Stomach (tissue), 9 donors: ENCODE data around the gene ZNF692. TPM values are rescaled to one million over a fixed set of nuclear protein-coding genes. Genes with fewer than 3 reads are reported as not detected.
A peak's percentile ranks its signal among the peaks of the same experiment; 100 is the strongest.

ENCODE experiments used
- DNase-seq, 2 donors: peaks; one replicate each; pipeline versions ENCODE4 v3.0.0 to v3.0.0-alpha.2; 2013 to 2019
- H3K27ac ChIP-seq, 5 donors: fragments of 200-600 bp in 4 of 5; sonication (generic) in 4 of 5; one replicate each; pipeline ENCODE4 v1.5.1; 2013 to 2019; ENCODE audit warnings: mild to moderate bottlenecking in 1 of 5, moderate library complexity in 1 of 5
- H3K27me3 ChIP-seq, 3 donors: fragments of 200-600 bp; sonication (generic); one replicate each; pipeline ENCODE4 v1.5.1; 2017 to 2019; ENCODE audit warnings: mixed run types in 1 of 3
- H3K36me3 ChIP-seq, 4 donors: fragments of 200-600 bp; sonication (generic); 1 replicate in 3 of 4; 2 replicates in 1 of 4; pipeline ENCODE4 v1.5.1; 2016 to 2019
- H3K4me1 ChIP-seq, 4 donors: fragments of 200-600 bp; sonication (generic); one replicate each; pipeline ENCODE4 v1.5.1; 2016 to 2019
- H3K4me3 ChIP-seq, 4 donors: fragments of 200-600 bp; sonication (generic) in 3 of 4; one replicate each; pipeline ENCODE4 v1.5.1; 2016 to 2019; ENCODE audit warnings: mild to moderate bottlenecking in 1 of 4
- H3K9me3 ChIP-seq, 4 donors: fragments of 200-600 bp; sonication (generic); one replicate each; pipeline ENCODE4 v1.5.1; 2016 to 2019
- CTCF ChIP-seq, 7 experiments: fragments of 450-650 bp in 4 of 7; fragments of 200-600 bp in 3 of 7; sonication (generic) in 3 of 7; IDR thresholded peaks; one replicate each; pipeline ENCODE4 v1.5.1; 2016 to 2019; ENCODE audit warnings: antibody characterized with exemption in 7 of 7, control low read depth in 2 of 7, mild to moderate bottlenecking in 1 of 7
- EP300 ChIP-seq: sonication (generic); formaldehyde crosslinking; IDR thresholded peaks from one replicate; pipeline ENCODE4 v1.6.1; 2017; ENCODE audit warnings: antibody characterized with exemption
- POLR2A ChIP-seq, 4 donors: fragments of 450-650 bp; IDR thresholded peaks; one replicate each; pipeline ENCODE4 v1.6.1; 2016; ENCODE audit warnings: antibody characterized with exemption in 4 of 4, control low read depth in 2 of 4, mild to moderate bottlenecking in 1 of 4, moderate library complexity in 1 of 4
- POLR2AphosphoS5 ChIP-seq, 3 donors: sonication (generic); formaldehyde crosslinking; IDR thresholded peaks; one replicate each; pipeline ENCODE4 v1.6.1; 2016; ENCODE audit warnings: antibody characterized with exemption in 3 of 3
- WGBS, 5 donors: extraction: QIAGEN DNeasy Blood & Tissue Kit in 3 of 5; methylation state at CpG; one replicate each; pipeline versions ENCODE4 v1.1.5 to v1.1.7; 2013 to 2018; 5-methylcytosine and 5-hydroxymethylcytosine counted together
- intact Hi-C: fragments of 100-400 bp; cut with DNase I; formaldehyde crosslinking; loops from one replicate; pipeline ENCODE4 v1.15.1; 2023; ENCODE audit warnings: low total_unique reads
- polyA plus RNA-seq, 3 donors: library from polyadenylated mRNA; stranded (reverse); fragments of 200-250 nt; gene quantifications; one replicate each; pipeline ENCODE4 v1.2.3, GENCODE V29; 2013
- total RNA-seq, 5 donors: library from RNA; depleted of rRNA; stranded (reverse); fragments of >200 nt; gene quantifications; one replicate each; pipeline versions ENCODE4 v1.1.0 to v1.2.3, GENCODE V29; 2014 to 2016
- donor health status: healthy with polysubstance abuse.
- donor health status: Bipolar disorder and iron deficiency.
- donor health status: healthy.

ZNF692 gene
- total and polyA plus RNA-seq, 8 donors, result 8.4 to 120 (median 76.4) TPM

DNA sequence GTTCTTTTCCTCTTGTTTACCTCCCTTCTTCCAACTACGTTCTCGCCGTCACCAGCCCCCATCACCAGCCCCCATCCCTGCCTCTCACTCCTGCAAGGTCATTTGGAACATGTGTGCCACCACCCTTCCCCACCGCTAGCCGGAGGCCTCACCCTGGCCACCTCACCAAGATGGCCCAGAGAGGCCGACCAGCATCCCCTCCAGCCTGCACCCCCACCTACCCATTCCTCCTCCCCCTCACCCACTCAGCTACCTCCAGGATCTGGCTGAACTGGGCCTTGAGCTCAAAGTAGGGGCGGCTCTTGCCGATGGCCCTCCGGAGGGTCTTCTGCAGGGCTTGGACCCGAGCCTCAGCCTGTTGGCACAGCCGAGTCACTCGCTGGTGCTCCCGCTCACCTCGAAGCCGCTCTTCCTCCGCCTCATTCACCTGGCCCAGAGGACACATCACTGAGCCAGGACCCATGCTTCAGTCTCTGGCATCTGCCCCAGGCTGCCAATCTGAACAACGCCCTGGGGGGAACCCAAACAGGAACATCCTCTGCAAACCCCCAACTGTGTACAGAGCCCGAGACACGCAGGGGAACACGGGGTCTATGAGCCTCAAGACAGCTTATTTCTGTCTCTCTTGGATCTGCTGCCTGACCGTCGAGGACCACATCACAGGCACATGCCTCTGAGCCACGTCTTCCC is 46.0 kb downstream of the ZNF692 start:
- Histone ChIP-seq H3K27ac (no peak overlapping the region), H3K36me3 (peaks cover 37 to 71% (median 66%) of the 10 kb centered on the region in 4 donors), H3K4me1 (peaks cover 8 to 28% (median 17%) of the 10 kb centered on the region in 4 donors), H3K4me3 (no peak overlapping the region), H3K9me3 (no peaks in the 10 kb centered on the region), H3K27me3 (no peaks in the 10 kb centered on the region)
- no peak for DNase-seq
- WGBS, 5 donors, result 95 to 96% (median 96%) methylated on average over 22 to 23 of the region's 23 CpGs
- intact Hi-C loops, result no loop called here
- no peak for TF ChIP-seq EP300
- no peak for TF ChIP-seq POLR2AphosphoS5 (IDR thresholded peaks at IDR 0.05)
- TF ChIP-seq CTCF (IDR thresholded peaks at IDR 0.05), result no peak
- TF ChIP-seq POLR2A (IDR thresholded peaks at IDR 0.05), result no peak

GRCh38 chr1:248811514-248812490 is 47.1 kb downstream of the ZNF692 start:
- H3K4me1 ChIP-seq, result peaks cover 8 to 24% (median 21%) of the 10 kb centered on the region in 4 donors
- H3K27ac ChIP-seq, result no peak overlapping the region
- no peak overlapping the region for H3K4me3 ChIP-seq
- intact Hi-C loops, result no loop called here
- DNase-seq, result peak in 1 of 2 donors; percentile 38
- WGBS, 5 donors, result 75 to 87% (median 82%) methylated on average over 17 to 57 of the region's 57 CpGs
- no peaks in the 10 kb centered on the region for H3K9me3 ChIP-seq
- peaks cover 37 to 60% (median 59%) of the 10 kb centered on the region in 4 donors for H3K36me3 ChIP-seq
- no peaks in the 10 kb centered on the region for H3K27me3 ChIP-seq
- TF ChIP-seq CTCF (IDR thresholded peaks at IDR 0.05) (no peak), EP300 (no peak), POLR2A (IDR thresholded peaks at IDR 0.05) (no peak), POLR2AphosphoS5 (IDR thresholded peaks at IDR 0.05) (no peak)

DNA sequence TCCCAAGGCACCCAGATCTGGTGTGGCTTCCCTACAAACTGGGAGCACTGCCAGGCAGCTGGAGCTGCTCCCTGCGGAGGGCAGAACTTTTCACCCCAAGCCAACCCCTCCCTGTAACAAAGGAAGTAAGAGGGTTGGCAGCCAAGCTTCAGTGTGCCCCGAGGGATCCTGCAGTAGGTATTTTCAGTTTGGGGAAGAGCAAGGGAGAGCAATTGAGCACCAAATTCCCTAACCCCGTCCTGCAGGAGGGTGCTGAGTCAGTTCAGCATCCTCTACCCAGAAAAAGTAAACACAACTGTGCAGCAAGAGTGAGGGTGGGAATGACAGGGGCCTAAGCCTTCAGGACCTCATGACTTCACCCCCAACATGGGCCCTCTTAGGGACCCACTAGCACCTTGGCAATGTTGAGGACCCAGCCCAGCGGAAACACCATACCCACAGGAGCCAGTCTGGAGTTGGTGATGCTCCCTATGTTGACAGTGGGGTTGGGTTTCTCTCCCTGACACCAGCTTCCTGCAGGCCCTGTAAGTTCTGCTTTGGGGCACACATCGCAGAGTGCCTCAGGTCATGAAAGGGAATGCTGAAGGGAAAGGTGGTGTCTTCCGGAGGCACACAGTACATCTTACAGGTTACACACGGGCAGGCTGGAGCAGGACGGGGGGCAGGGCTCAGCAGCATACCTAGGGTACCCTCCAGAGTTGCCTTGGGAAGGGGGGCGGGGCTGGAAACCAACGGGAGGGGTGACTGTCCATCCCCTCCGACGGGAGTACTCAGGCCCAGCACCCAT is 48.0 kb downstream of the ZNF692 start:
- Histone ChIP-seq H3K27me3 (no peaks in the 10 kb centered on the region), H3K4me3 (no peak overlapping the region), H3K36me3 (peaks cover 33 to 51% (median 50%) of the 10 kb centered on the region in 4 donors), H3K9me3 (no peaks in the 10 kb centered on the region), H3K4me1 (peaks cover 8 to 32% (median 24%) of the 10 kb centered on the region in 4 donors), H3K27ac (no peak overlapping the region)
- WGBS, 5 donors, result 52 to 67% (median 55%) methylated on average over 12 of the region's 12 CpGs
- intact Hi-C loops, result no loop called here
- TF ChIP-seq POLR2A (IDR thresholded peaks at IDR 0.05), result no peak
- no peak for TF ChIP-seq EP300
- TF ChIP-seq CTCF (IDR thresholded peaks at IDR 0.05), result no peak
- TF ChIP-seq POLR2AphosphoS5 (IDR thresholded peaks at IDR 0.05), result no peak
- peak in 1 of 2 donors; percentile 49 for DNase-seq
